ENCODE data around the gene PTPRG.

DNA sequence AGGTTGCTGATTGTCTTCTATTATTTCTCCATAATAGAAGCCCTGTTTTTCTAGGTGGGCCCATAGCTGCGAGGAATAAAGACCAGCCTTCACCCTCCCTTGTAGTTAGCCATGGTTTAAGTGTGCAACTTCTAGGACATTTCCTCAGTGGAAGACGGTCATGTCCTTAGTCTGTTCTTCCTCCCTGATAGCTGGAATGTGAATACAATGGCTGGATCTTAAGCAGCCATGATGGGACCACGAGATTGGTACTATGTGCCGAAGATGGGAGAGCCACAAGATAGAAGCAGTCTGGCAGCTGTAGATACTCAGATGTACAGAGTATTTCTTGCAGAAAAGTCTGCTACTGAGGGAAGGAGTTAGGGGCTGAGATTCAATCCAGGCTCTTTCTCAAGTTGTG, 152.9 kb downstream of the PTPRG start:
- TF ChIP-seq POLR2A (IDR thresholded peaks at IDR 0.05; ENCODE audit: low read depth, low read length), result no peak
- no peak for TF ChIP-seq POLR2AphosphoS5 (IDR thresholded peaks at IDR 0.05; ENCODE audit: low read depth, low read length)
- no peak for TF ChIP-seq TAF1 (IDR thresholded peaks at IDR 0.05; ENCODE audit: borderline replicate concordance, low read depth, low read length)
